Astrocyte of the cerebellum (primary cell): ENCODE data around the gene CHRNG.

ENCODE experiments used
- DNase-seq: peaks from one replicate; pipeline ENCODE4 v3.0.0-alpha.2; 2011; ENCODE audit warnings: low read depth
- H3K4me3 ChIP-seq: 2 replicates; pipeline ENCODE4 v1.5.1; 2011; ENCODE audit warnings: mild to moderate bottlenecking, low read depth, low read length, moderate library complexity
- in situ Hi-C: cut with HindIII; loops from 2 replicates; pipeline ENCODE4 v1.10.0; 2017; ENCODE audit warnings: low sequenced_read_pairs
- TF ChIP-seq, protein P1 (sequence below): IDR thresholded peaks from 2 replicates; pipeline ENCODE4 v1.5.1; 2012; ENCODE audit warnings: low read length, low read depth, moderate library complexity, mild to moderate bottlenecking; ENCODE audit errors: missing control alignments

CHRNG gene

DNA sequence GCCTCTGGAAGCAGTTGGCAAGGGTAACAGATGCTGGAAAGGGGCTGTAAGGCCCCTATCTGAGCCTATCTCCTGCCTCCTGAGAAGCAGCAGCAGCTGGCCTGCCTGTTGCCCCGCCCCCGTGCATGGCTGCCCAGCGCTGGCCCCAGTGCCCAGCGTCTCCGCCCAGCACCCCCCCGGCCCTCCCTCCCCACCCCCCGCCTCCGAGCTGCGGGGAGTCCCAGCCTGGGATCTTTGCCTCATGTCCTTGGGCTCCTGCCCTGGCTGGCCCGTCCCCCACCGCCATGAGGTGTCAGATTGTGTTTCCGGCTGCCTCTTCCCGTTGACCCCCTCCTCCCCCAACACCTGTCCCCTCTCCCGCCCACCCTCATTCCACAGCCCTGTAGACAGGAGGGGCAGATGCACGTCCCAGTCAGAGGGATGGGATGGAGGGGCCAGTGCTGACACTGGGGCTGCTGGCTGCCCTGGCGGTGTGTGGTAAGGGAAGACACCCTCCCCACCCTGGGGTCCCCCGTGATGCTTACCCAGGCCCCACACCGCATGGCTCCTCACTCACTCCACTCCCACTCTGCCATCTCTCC lies 13.6 kb upstream of the CHRNG start, which contains the start of gene CHRND:
TSS of gene CHRND (plus strand) at position 370 of the 581 bp plus-strand sequence. CDS start at position 426, 56 bp downstream.
- H3K4me3 ChIP-seq = no peak within 1 kb of the TSS
- no peak for DNase-seq
- TF ChIP-seq, protein P1, sequence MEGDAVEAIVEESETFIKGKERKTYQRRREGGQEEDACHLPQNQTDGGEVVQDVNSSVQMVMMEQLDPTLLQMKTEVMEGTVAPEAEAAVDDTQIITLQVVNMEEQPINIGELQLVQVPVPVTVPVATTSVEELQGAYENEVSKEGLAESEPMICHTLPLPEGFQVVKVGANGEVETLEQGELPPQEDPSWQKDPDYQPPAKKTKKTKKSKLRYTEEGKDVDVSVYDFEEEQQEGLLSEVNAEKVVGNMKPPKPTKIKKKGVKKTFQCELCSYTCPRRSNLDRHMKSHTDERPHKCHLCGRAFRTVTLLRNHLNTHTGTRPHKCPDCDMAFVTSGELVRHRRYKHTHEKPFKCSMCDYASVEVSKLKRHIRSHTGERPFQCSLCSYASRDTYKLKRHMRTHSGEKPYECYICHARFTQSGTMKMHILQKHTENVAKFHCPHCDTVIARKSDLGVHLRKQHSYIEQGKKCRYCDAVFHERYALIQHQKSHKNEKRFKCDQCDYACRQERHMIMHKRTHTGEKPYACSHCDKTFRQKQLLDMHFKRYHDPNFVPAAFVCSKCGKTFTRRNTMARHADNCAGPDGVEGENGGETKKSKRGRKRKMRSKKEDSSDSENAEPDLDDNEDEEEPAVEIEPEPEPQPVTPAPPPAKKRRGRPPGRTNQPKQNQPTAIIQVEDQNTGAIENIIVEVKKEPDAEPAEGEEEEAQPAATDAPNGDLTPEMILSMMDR = no peak
- in situ Hi-C loops = no loop called here

DNA sequence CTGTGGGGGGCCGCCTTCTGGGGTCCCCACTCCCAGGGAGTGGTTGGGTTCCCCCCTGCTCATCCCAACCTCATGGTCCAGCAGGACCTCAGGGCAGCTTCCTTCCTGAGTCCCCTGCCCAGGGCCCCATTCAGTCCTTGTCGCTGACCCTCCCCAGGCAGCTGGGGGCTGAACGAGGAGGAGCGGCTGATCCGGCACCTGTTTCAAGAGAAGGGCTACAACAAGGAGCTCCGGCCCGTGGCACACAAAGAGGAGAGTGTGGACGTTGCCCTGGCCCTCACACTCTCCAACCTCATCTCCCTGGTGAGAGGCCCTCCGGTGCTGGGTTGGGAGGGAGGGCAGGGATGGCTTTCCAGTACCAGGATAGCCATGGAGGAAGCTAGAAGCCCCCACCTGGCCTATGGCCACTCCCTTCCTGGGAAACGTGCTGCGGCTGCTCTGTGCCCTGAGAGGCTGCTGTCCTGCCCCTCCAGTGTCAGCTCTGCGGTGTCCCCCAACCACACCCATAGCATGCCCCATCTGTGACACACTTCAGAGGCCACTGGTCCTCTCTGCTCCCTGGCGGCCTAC lies 13.0 kb upstream of the CHRNG start:
- TF ChIP-seq, protein P1 = no peak
- H3K4me3 ChIP-seq = no peak overlapping the region
- in situ Hi-C loops = no loop called here
- DNase-seq = no peak

DNA sequence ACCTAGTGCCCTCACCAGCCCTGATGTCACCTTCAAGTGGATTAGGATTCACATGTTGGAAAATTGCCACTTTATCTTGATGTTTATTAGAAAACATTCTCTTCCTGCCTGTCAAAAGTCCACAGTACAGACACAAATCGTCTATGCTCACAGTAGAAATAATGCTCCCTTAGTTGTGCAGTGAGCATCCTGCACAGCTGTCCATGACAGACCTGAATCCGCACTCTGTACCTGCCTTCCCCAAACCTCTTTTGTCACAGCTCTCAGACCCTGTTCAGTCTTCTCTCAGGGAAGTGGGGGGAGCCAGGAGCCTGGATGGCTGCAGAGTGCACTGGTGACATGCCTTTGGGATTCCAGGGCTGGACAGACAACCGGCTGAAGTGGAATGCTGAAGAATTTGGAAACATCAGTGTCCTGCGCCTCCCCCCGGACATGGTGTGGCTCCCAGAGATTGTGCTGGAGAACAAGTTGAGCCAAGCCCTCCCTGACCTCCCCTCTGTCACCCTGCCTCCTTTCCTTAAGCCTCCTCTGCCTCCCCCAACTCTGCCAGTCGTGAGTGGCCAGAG lies 11.5 kb upstream of the CHRNG start:
- DNase-seq = no peak
- in situ Hi-C loops = no loop called here
- H3K4me3 ChIP-seq = no peak overlapping the region
- TF ChIP-seq, protein P1 = no peak

DNA sequence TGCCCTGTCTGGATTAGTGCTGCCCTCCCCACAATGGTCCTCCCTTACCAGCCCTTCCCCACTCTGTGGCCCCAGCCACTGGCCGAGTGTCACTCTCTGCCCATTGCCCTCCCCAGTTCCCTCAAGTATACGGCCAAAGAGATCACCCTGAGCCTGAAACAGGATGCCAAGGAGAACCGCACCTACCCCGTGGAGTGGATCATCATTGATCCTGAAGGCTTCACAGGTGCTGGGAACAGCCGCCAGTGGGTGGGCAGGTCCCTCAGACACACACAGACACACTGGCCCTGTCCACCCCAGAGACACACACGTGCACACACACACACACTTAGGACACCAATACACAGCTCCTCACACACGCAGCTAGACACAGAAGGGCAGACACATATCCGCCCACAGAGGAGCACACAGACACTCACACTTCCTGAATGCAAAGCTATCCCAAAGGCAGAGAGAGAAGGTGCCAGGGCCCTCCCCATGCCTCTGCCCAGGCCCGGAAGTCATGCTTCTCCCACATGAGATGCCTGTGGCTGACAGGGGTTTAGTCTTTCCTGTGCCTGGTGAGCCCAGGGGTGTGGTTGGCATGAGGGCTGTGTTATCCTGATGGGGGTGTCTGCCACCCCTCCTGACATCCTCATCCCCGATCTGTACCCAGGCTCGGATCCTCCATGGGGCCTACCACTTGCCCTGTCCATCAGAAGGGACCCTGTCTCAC lies 10.6 kb upstream of the CHRNG start:
- DNase-seq = no peak
- in situ Hi-C loops = no loop called here
- no peak overlapping the region for H3K4me3 ChIP-seq
- TF ChIP-seq, protein P1 = no peak

DNA sequence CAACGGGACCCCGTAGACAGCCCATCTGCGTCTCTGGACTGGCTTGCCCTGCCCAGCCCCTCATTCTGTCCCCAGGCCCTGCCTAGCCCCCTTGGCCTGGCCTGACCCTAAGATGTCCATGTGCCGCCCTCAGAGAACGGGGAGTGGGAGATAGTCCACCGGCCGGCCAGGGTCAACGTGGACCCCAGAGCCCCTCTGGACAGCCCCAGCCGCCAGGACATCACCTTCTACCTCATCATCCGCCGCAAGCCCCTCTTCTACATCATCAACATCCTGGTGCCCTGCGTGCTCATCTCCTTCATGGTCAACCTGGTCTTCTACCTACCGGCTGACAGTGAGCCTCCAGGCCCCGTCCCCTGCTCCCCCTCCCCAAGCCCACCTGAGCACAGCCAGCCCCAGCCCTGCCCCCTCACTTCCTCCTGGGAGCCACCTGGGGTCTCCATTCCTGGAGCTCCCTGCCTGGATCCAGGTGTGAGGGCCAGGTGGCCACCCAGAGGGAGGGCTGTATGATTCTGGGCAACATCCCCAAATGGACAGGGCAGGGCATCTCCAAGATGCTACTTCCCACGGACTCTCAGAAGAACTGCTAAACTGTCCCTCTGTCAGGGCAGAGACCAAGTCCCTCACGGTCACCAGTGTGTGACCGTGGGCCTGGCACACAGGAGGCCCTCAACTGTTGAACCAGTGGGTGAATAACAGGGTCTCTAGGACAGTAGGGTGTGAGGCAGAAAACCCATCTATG lies 9.5 kb upstream of the CHRNG start:
- TF ChIP-seq, protein P1 = no peak
- in situ Hi-C loops = no loop called here
- H3K4me3 ChIP-seq = no peak overlapping the region
- DNase-seq = no peak

DNA sequence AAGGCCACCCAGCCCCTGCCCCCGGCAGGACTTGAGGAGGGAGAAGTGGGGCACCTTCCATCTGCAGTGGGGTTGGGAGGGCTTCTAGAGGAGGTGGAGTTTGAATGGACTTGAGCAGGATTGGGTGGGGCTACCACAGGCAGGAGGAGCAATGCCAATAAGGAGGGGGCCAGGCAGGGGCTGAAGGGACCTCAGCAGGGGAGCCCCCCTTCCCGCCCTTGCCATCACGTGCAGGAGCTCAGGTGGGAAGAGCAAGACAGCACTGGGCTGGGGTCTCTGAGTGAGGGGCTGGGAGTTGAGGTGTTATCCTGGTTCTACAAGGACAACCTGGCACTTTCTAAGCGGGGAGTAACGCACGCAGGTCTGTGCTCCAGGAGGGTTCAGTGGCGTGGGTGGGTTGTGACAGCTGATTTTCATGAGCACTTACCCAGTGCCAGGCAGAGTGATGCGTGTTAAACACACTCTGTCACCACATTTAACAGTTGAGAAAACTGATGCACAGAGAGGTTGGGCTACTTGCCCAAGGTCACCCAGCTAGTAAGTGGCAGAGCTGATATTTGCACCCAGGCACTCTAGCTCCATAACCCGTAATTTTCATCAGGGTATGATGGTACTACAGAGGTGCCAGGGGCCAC lies 8.7 kb upstream of the CHRNG start:
- no peak overlapping the region for H3K4me3 ChIP-seq
- DNase-seq = no peak
- TF ChIP-seq, protein P1 = no peak
- in situ Hi-C loops = no loop called here
